ENCODE measurements around the gene BMP7. TPM values are rescaled to one million over a fixed set of nuclear protein-coding genes. Genes with fewer than 3 reads are reported as not detected.

Gene BMP7
- polyA plus RNA-seq, 1 experiment = not detected

DNA sequence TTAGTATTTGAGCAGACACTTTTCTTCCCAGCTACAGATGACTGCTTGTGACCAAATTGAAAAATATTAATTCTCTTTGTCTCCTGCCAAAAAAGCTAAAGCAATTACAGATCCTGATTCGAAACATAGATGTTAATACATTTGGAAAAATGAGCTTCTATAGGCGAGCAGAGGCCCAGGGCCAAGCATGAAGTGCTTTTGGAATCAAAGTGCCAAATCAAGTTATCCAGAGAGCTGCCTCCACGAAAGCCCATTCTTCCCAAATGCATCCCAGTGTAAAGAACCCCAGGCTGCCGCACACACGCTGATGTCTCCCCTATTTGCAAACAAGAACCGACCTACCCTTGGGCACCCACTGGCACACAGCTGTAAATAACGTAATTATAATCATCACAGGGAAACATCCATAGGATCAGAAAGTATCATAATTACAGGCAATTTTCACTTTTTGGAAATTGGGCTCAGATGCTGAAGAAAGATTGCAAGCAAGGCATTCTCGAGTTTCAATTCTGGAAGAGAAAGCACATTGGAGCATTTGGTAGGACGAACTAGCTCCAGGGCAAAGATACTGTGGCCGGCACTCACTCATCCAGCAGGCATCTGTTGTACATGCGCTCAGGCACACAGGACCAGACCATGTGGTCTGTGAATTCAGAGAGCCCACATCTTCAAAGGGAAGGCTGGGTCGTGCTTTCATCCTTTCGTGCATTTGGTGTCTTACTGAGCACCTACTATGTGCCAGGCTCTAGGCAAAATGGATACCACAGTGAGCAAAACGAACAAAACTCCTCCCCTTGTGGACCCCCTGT, 45.9 kb downstream of the BMP7 start:
- Histone ChIP-seq H3K27me3 (ENCODE audit: control insufficient read depth, insufficient read depth, low read length) (no peaks in the 10 kb centered on the region; the same call in none of the 2 replicates), H3K36me3 (ENCODE audit: control insufficient read depth, insufficient read depth, low read length) (no peaks in the 10 kb centered on the region), H3K4me3 (ENCODE audit: low read depth, low read length) (no peak overlapping the region)
- ChIA-PET CTCF (interaction anchor here (0.6 to 0.9 kb wide), 3 partner anchors 17 to 670 kb away, joined by 3 read pairs; no protein-coding TSS in a partner anchor), POLR2A (no interaction called here)
- TF ChIP-seq, protein P1, sequence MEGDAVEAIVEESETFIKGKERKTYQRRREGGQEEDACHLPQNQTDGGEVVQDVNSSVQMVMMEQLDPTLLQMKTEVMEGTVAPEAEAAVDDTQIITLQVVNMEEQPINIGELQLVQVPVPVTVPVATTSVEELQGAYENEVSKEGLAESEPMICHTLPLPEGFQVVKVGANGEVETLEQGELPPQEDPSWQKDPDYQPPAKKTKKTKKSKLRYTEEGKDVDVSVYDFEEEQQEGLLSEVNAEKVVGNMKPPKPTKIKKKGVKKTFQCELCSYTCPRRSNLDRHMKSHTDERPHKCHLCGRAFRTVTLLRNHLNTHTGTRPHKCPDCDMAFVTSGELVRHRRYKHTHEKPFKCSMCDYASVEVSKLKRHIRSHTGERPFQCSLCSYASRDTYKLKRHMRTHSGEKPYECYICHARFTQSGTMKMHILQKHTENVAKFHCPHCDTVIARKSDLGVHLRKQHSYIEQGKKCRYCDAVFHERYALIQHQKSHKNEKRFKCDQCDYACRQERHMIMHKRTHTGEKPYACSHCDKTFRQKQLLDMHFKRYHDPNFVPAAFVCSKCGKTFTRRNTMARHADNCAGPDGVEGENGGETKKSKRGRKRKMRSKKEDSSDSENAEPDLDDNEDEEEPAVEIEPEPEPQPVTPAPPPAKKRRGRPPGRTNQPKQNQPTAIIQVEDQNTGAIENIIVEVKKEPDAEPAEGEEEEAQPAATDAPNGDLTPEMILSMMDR (IDR thresholded peaks at IDR 0.05; ENCODE audit: insufficient read depth, low read depth, low read length) = no peak
- no peak for DNase-seq (ENCODE audit: low read depth)

DNA sequence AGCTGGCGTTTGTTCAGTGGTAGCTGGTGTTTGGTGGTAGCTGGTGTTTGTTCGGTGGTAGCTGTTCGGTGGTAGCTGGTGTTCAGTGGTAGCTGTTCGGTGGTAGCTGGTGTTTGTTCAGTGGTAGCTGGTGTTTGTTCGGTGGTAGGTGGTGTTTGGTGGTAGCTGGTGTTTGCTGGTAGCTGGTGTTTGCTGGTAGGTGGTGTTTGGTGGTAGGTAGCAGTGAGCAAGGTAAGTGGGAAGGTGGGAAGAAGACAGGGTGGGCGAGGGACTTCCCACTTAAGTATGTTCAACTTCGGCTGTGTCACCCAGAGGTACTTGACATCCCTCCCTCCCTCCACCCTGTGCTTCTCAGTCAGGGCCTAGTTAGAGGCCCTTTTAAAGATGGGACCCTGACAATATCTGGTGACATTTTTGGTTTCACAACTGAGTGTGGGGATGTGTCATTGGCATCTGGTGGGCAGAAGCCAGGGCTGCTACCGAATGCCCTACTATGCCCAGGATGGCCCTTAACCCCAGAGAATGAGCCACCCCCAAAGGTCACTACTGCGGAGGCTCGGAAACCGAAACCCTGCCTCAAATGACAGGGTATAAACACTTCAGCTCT, 47.3 kb downstream of the BMP7 start:
- ChIA-PET POLR2A (no interaction called here), CTCF (interaction anchor here (0.5 kb wide), 2 partner anchors 18 to 26 kb away, joined by 3 read pairs; no protein-coding TSS in a partner anchor)
- Histone ChIP-seq H3K4me3 (ENCODE audit: low read depth, low read length) (no peak overlapping the region), H3K36me3 (ENCODE audit: control insufficient read depth, insufficient read depth, low read length) (no peaks in the 10 kb centered on the region), H3K27me3 (ENCODE audit: control insufficient read depth, insufficient read depth, low read length) (peaks cover 3% of the 10 kb centered on the region)
- TF ChIP-seq, protein P1 (IDR thresholded peaks at IDR 0.05; ENCODE audit: insufficient read depth, low read depth, low read length) = no peak
- DNase-seq (ENCODE audit: low read depth) = no peak

DNA sequence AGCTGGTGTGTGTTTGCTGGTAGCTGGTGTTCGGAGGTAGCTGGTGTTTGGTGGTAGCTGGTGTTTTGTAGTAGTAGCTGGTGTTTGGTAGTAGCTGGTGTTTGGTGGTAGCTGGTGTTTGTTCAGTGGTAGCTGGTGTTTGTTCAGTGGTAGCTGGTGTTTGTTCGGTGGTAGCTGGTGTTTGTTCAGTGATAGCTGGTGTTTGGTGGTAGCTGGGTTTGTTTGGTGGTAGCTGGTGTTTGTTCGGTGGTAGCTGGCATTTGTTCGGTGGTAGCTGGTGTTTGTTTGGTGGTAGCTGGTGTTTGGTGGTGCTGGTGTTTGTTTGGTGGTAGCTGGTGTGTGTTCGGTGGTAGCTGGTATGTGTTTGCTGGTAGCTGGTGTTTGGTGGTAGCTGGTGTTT, 48.0 kb downstream of the BMP7 start:
- ChIA-PET POLR2A (no interaction called here), CTCF (interaction anchor here (0.5 kb wide), 2 partner anchors 19 to 26 kb away, joined by 3 read pairs; no protein-coding TSS in a partner anchor)
- DNase-seq (ENCODE audit: low read depth) = no peak
- TF ChIP-seq, protein P1 (IDR thresholded peaks at IDR 0.05; ENCODE audit: insufficient read depth, low read depth, low read length) = no peak
- Histone ChIP-seq H3K36me3 (ENCODE audit: control insufficient read depth, insufficient read depth, low read length) (no peaks in the 10 kb centered on the region), H3K27me3 (ENCODE audit: control insufficient read depth, insufficient read depth, low read length) (peaks cover 3% of the 10 kb centered on the region), H3K4me3 (ENCODE audit: low read depth, low read length) (no peak overlapping the region)

DNA sequence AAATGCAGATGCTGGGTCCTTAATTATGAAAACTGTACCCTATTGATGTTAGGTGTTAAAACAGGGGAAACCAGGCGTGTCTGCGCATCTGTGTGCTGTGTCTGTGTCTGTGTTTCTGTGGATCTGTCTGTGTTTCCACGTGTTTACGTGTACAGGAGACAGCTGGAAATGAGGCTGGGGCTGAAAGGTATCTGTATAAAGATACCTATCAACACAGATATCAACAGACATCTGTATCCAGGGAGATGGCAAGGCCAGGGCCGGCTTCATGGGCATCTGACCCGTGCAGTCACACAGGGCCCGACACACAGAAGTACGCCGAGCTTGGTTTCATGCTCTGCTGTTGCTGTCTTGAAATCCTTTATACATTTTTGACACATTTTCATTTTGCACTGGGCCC, 48.6 kb downstream of the BMP7 start:
- Histone ChIP-seq H3K4me3 (ENCODE audit: low read depth, low read length) (no peak overlapping the region), H3K36me3 (ENCODE audit: control insufficient read depth, insufficient read depth, low read length) (no peaks in the 10 kb centered on the region), H3K27me3 (ENCODE audit: control insufficient read depth, insufficient read depth, low read length) (peaks cover 3% of the 10 kb centered on the region)
- CTCF ChIA-PET = no interaction called here
- POLR2A ChIA-PET = no interaction called here
- DNase-seq (ENCODE audit: low read depth) = no peak
- TF ChIP-seq, protein P1 (IDR thresholded peaks at IDR 0.05; ENCODE audit: insufficient read depth, low read depth, low read length) = no peak

DNA sequence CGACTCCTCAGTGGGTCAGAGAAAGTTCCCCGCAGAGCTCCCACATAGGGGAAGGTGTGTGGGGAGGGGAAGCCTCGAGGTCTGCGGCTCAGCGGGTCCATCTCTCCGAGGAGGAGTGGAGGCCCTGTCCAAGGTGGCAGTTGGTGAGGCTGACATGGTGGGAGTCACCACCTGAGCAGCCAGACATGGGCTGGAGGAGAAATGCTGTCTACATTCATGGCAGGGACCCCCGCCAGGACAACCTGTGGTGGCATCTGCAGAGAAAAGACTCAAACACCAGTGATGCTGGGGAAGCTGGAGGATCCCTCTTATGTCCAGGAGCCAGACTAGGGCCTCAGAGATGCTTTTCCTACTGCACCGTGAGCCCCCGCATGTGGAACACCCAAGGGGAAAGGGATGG, 49.8 kb downstream of the BMP7 start:
- ChIA-PET CTCF (no interaction called here), POLR2A (no interaction called here)
- no peak for DNase-seq (ENCODE audit: low read depth)

More for the DNA sequence above, 49.8 kb downstream of the BMP7 start:
- no peaks in the 10 kb centered on the region for H3K36me3 ChIP-seq (ENCODE audit: control insufficient read depth, insufficient read depth, low read length)
- H3K27me3 ChIP-seq (ENCODE audit: control insufficient read depth, insufficient read depth, low read length) = peaks cover 3% of the 10 kb centered on the region
- TF ChIP-seq, protein P1 (IDR thresholded peaks at IDR 0.05; ENCODE audit: insufficient read depth, low read depth, low read length) = no peak
- H3K4me3 ChIP-seq (ENCODE audit: low read depth, low read length) = no peak overlapping the region
